ENCODE measurements around the gene FMN2.

The FMN2 gene

DNA sequence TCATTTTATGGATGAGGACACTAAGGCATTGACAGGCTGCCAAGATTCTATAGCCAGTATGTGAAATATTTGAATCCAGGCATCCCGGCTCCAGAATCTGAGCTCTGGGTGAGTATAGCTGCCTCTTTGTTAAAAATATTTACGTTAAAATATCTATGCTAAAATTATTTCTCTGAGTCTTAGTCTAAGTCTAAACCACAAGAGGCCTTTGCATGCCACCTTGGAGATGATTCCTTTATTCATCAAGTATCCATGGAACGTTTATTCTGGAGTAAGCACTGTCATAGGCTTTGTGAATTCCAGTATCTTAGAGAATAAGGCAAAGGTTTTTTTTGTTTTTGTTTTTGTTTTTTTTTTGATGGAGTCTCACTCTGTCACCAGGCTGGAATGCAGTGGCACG, 403.9 kb downstream of the FMN2 start (continued):
- TF ChIP-seq ZBTB48 (tag by site-specific recombination; IDR thresholded peaks at IDR 0.05) = no peak
- TF ChIP-seq ZBTB44 (tag by site-specific recombination; IDR thresholded peaks at IDR 0.05) = no peak
- no peak for TF ChIP-seq ZNF335 (tag by site-specific recombination; conservative IDR thresholded peaks at IDR 0.05)
- TF ChIP-seq SETDB1 (IDR thresholded peaks at IDR 0.05; ENCODE audit: insufficient read length, low read length) = no peak
- no peak for TF ChIP-seq GLIS2 (tag by site-specific recombination; IDR thresholded peaks at IDR 0.05)
- TF ChIP-seq KLF17 (tag by site-specific recombination; IDR thresholded peaks at IDR 0.05) = no peak
- TF ChIP-seq ZNF518A (tag by site-specific recombination; conservative IDR thresholded peaks at IDR 0.05; ENCODE audit: low read depth) = no peak
- TF ChIP-seq ZNF274 (IDR thresholded peaks at IDR 0.05; ENCODE audit: low read length) = no peak
- no peak for TF ChIP-seq ZNF274 (tag by site-specific recombination; IDR thresholded peaks at IDR 0.05; ENCODE audit: borderline replicate concordance)
- TF ChIP-seq, protein P1, sequence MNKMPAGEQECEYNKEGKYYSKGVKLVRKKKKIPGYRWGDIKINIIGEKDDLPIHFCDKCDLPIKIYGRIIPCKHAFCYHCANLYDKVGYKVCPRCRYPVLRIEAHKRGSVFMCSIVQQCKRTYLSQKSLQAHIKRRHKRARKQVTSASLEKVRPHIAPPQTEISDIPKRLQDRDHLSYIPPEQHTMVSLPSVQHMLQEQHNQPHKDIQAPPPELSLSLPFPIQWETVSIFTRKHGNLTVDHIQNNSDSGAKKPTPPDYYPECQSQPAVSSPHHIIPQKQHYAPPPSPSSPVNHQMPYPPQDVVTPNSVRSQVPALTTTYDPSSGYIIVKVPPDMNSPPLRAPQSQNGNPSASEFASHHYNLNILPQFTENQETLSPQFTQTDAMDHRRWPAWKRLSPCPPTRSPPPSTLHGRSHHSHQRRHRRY (tag by site-specific recombination; IDR thresholded peaks at IDR 0.05) = no peak
- no peak for TF ChIP-seq PRDM1 (tag by site-specific recombination; IDR thresholded peaks at IDR 0.05)

DNA sequence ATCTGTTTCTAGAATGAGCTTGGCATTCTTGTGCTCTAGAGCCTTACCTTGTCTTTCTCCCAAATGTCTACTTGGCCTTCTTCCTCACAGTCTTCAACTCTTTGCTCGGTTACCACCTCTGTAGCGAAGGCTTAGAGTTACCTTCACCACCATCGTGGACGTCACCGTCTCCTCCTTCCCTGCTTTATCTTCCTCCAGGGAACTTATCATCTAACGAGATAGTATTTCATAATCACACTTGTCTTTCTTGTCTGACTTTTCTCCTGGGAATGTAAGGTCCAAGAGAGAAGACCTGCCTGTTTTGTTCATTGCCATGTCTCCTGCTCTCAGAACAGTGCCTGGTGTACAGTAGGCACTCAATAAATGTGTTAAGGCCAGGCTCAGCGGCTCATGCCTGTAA, 404.7 kb downstream of the FMN2 start:
- H3K4me3 ChIP-seq (ENCODE audit: low read depth, low read length) = no peak overlapping the region
- POLR2A ChIA-PET = no interaction called here
- H3K4me1 ChIP-seq (ENCODE audit: control insufficient read depth, insufficient read depth, low read length) = no peaks in the 10 kb centered on the region
- CTCF ChIA-PET = no interaction called here
- H3K36me3 ChIP-seq (ENCODE audit: control insufficient read depth in 2 of 2, insufficient read depth in 1 of 2, low read length in 2 of 2) = no peaks in the 10 kb centered on the region
- no peaks in the 10 kb centered on the region for H3K9me3 ChIP-seq (ENCODE audit: control insufficient read depth, insufficient read depth, low read depth, low read length)
- no peak overlapping the region for H3K27ac ChIP-seq (ENCODE audit: extremely low read depth, low read depth, low read length)
- TF ChIP-seq ZFHX2 (tag by site-specific recombination; conservative IDR thresholded peaks at IDR 0.05) = no peak
- TF ChIP-seq ZNF416 (tag by site-specific recombination; IDR thresholded peaks at IDR 0.05) = no peak
- TF ChIP-seq ELK4 (IDR thresholded peaks at IDR 0.05; ENCODE audit: borderline replicate concordance, low read depth, low read length) = no peak
- TF ChIP-seq ZNF214 (tag by site-specific recombination; IDR thresholded peaks at IDR 0.05; ENCODE audit: borderline replicate concordance) = no peak
- no peak for TF ChIP-seq ZNF623 (tag by site-specific recombination; IDR thresholded peaks at IDR 0.05)
- no peak for TF ChIP-seq MZF1 (tag by site-specific recombination; IDR thresholded peaks at IDR 0.05; ENCODE audit: borderline replicate concordance)
- TF ChIP-seq GFI1B (tag by site-specific recombination; IDR thresholded peaks at IDR 0.05) = no peak
- no peak for TF ChIP-seq ZBTB44 (tag by site-specific recombination; IDR thresholded peaks at IDR 0.05)
- no peak for TF ChIP-seq ZNF518A (tag by site-specific recombination; conservative IDR thresholded peaks at IDR 0.05; ENCODE audit: low read depth)
- no peak for TF ChIP-seq ZNF571 (tag by site-specific recombination; IDR thresholded peaks at IDR 0.05)
- TF ChIP-seq ZNF473 (tag by site-specific recombination; IDR thresholded peaks at IDR 0.05) = no peak
